Tongue (tissue), 2 donors: ENCODE results near the gene ZFYVE28. TPM values are rescaled to one million over a fixed set of nuclear protein-coding genes. Genes with fewer than 3 reads are reported as not detected.

Experiments
- DNase-seq: peaks from one replicate; pipeline ENCODE4 v3.0.0-alpha.2; 2015
- total RNA-seq: library from RNA; depleted of rRNA; stranded (reverse); fragments of >200 nt; gene quantifications from one replicate; pipeline ENCODE4 v1.2.3, GENCODE V29; 2014

Gene ZFYVE28
- total RNA-seq, 1 donor from 2014 or later, result 10.1 TPM

- no peak for DNase-seq
Measured at GRCh38 chr4:2411786-2412510, 6.5 kb downstream of the ZFYVE28 start.

DNA sequence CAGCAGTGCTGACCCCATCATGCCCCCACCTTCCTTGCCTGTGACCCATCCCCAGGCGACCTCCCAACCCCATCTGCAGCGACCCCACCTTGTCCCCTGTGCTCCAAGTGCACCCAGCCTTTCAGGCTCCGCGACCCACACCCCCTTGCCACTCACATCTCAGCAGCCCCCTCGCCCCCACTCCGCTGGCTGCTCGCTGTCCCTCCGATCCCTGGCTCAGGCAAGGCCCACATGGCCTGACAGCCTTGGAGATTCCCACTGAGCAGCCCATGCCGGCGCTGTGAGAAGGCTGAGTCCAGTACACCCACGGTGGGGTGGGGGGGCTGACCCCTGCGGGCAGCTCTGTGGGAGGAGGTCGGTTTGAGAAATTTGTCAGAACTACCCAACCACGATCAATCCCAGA is 9.1 kb downstream of the ZFYVE28 start:
- no peak for DNase-seq

DNA sequence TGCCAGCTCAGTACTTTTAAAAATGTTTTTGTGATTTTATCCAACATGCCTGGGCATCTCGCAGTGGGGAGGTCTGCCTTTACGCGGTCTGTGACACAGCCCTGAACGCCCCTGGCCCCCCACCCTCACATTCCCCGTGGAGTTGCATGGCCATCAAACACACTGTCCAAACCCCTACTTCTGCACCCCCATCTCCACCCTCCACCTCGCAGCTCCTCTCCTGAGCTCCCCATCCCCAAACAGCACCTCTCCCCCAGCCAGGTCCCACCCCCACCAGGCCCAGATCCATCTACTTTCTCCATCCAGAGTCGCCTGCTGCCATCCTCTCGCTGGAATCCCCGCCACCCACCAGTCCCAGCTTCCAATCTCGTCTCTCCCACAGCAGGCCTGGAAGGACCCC is 9.5 kb downstream of the ZFYVE28 start:
- DNase-seq, result no peak

GRCh38 chr4:2408401-2408958 is 10.0 kb downstream of the ZFYVE28 start:
- no peak for DNase-seq

DNA sequence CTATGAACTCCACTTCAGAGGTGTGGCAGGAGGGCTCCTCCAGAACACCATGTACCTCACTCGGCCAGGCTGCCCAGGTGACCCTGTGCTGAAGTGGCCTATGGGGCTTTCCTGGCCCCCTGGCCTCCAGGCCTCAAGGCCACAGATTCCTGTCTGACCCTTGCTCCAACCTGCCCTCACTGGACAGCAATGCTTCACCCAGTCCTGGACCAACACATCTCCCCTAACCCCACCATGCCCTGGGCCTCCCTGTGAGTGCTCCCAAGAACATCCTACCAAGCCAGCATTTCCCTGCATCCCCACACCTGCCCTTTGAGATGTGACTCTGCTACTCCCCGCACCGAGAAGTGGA is 10.5 kb downstream of the ZFYVE28 start:
- no peak for DNase-seq

DNA sequence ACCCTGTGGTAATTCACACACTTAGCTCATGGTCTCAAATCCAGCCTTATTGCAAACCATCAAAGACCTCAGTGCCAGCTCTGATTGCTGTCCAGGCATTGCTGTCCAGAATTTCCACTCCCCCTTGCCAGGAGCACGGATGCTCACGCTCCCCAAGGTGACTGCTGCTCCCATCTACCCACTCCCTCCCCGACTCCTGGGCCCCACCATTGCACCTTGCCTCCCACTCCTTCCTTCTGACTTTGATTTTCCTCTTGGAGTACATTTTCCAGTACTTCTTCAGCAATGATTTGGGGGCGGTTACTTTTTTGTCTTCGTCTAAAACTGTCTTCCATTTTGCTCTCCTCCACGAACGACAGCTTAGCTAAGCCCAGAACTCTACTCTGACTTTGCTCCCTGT is 11.5 kb downstream of the ZFYVE28 start:
- DNase-seq, result no peak

GRCh38 chr4:2406406-2406805 is 12.0 kb downstream of the ZFYVE28 start:
- no peak for DNase-seq

DNA sequence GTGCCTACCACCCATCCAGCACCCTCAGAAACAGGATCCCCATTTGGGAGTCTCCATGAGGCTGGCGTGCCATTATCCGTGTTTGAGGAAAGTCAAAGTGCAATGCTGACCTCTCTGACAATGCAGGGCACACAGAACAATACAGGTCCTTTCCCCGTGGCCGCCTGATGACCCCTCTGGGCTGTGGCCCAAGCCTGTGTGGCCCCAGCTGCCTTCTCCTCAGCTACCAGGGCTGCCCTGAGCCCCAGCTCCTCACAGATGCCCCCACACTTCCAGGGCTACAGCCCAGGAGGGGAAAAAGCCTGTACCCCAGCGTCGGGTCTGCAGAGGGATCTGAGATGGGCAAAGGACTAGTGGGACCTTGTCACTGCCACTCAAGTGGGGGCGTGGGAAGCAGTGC is 15.5 kb downstream of the ZFYVE28 start:
- no peak for DNase-seq

DNA sequence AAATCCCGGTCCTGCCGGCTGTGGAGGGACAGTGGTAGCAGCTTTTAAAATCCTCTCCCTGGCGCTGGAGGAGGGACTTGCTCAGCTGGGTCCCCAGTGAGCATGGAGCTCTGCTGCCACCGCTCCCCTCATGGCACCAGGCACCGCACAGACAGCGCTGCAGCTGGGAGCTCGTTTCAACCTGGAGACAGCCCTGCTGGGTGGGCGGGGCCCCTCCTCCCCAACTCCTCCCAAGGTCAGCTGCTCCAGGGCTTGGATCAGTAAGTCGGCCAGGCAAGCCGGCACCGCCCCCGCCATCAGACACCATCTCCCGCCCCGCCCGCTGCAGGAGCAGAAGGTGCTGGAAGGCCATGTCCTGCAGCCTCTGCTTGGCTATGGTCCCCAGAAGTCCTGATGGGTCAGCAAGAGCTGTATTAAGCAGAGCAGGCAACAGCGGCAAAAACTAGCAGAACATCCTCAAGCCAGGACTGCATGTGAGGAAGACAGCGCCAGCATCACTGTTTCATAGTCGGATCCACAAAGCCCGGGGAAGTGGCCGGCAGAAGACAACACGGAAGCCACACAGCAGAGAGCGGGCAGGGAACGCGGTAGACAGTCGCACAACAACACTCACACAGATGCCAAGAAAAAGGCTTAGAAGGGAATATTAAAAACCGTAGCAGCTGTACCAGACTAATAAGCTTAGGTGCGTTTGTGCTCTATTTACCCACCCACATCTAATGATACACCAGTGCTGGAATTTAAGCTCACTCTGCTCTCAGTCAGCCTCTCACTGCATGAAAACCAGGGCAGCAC is 16.2 kb downstream of the ZFYVE28 start:
- peak; percentile 91 for DNase-seq

DNA sequence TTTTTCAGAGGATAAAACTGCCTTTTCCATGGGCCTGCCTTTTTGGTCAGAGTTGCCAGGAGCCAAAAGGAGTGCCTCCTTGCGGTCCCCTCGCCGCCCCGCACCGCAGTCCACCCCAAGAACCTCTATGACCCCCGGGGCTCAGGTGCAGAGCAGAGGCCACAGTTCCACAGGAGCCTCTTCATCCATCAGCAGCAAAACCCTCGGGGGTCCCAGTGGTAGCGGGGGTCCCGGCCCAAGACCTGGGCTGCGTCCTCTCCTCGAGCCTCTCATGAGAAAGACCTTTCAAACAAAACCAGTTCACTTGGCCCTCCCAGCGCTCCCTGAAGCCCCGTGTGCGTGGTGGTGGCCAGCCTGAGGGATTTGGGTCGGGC is 16.8 kb downstream of the ZFYVE28 start:
- no peak for DNase-seq

DNA sequence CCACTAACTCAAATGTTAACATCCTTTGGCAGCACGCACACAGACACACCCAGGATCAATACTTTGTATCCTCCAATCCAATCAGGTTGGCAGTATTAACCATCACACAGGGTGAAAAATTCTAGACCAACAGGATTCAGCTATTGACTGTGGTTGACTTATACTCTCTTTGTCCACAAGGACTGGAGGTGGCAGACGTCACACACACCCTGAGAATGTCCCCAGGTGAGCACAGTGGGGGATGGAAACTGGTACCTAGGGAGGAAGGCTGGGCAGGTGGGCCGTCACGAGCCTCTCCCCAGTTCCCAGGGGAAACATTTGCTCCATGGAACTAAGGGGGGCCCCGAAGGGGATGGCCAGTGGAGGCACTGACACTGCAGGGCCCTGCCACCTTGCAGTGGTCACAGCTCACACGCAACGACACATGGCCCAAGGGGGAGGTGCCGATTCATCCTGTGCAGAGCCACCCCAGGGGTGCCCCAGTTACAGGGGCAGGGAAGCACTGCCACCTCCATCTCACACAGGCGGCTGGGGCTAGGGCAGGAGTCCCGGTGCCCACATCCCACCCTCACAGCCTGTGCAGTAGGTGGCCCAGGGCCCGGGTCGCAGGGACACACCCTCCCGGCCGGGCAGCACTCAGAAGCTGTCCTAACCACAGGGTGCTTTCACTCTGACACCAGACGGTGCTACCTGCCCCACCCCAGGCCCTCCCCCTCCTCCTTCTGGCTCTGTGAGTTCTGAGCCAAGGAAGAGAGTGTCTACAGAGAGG is 17.4 kb downstream of the ZFYVE28 start:
- no peak for DNase-seq

GRCh38 chr4:2399631-2400190 is 18.7 kb downstream of the ZFYVE28 start:
- DNase-seq, result no peak

- DNase-seq, result no peak
Measured at GRCh38 chr4:2399216-2399615, 19.2 kb downstream of the ZFYVE28 start.

DNA sequence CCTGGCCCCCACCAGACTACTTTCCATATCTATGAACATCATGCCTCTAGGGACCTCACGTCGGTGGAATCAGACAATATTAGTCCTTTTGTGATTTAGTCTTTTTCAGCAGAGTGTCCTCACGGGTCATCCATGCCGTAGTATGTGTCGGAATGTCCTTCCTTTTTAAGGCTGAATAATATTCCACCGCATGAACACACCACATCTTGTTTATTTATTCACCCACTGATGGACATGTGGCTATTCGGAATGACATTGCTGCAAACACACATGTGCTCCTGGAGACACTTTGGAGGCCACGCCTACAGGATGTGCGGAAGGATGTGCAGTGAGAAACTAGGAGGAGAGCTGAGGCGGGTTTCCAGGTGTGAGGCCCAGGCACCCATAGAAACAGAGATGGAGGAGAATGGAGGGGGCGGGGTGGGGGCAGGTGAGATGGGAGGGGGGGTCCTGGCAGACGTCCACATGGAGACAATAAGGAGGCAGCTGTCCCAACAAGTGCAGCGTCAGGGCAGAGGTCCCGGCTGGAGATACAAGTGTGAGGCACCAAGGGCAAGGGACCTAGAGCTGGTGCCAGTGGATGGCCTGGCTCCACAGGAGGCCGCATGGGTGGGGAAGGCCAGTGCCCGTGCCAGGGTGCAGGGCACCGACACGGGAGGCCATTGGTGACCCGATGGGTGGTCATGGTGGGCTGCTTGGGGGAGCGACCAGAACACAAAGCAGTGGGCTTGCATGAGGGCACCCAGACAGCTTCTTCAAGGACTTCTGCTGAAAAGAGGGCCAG is 20.7 kb downstream of the ZFYVE28 start:
- DNase-seq, result no peak

DNA sequence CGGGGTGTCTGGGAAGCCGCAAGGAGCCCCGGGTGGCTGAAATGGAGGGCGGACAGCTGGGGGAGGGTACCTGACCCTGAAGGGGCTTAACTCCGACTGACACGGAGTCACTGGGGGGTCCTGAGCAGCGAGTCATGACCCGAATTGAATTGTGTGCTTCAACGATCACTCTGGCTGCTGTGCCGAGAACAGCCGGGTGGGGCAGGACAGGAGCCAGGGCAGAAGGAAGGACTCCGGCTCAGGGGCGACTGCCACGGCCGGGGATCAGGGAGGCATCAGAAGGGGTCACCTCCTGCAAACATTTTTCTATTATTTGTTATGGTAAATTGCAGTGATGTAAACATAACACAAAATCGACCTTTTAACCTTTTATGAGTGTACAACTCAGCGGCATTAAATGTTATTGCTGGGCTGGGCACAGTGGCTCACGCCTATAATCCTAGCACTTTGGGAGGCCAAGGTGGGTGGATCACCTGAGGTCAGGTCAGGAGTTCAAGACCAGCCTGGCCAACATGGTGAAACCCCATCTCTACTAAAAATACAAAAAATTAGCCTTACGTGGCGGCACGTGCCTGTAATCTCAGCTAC is 21.6 kb downstream of the ZFYVE28 start:
- no peak for DNase-seq

DNA sequence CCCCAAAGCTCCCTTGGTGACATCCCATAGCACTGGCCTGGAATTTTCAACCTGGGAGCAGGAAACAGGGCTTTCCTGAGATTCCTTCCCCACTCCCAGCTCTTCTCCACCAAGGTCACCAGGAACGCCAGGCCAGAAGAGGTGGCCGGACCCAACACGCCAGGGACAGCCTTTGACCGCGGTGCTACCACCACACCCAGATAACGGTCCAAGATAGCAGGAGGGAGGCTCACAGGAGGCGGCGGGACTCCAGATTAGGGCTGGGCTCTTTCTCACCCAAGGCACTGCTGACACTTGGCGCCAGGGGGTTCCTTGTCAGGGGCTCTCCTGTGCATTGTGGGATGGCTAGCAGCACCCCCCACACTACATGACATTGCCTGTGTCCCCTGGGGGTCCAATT is 22.9 kb downstream of the ZFYVE28 start:
- DNase-seq, result no peak

DNA sequence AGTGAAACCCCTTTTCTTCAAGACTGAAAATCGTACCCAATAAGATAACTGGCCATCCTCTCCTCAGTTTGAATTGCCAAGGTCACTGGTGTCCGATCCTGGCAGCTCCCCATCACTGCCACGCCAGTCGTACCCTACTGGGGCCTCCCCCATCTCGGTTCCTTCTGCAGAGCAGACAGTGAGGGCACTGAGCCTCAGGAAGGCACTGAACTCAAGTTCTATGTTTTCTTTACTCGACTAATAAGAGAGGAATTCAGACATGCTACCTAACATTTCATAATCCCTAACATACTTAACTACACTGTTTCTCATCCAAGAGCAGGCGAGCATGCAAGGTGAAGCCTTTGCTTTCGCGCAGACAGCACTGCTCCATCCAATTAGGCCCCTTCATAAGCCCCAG is 23.4 kb downstream of the ZFYVE28 start:
- no peak for DNase-seq

- peak; percentile 67 for DNase-seq
Measured at GRCh38 chr4:2394528-2394927, 23.9 kb downstream of the ZFYVE28 start.

- peak; percentile 90 for DNase-seq
Measured at GRCh38 chr4:2393353-2394270, 24.8 kb downstream of the ZFYVE28 start.

DNA sequence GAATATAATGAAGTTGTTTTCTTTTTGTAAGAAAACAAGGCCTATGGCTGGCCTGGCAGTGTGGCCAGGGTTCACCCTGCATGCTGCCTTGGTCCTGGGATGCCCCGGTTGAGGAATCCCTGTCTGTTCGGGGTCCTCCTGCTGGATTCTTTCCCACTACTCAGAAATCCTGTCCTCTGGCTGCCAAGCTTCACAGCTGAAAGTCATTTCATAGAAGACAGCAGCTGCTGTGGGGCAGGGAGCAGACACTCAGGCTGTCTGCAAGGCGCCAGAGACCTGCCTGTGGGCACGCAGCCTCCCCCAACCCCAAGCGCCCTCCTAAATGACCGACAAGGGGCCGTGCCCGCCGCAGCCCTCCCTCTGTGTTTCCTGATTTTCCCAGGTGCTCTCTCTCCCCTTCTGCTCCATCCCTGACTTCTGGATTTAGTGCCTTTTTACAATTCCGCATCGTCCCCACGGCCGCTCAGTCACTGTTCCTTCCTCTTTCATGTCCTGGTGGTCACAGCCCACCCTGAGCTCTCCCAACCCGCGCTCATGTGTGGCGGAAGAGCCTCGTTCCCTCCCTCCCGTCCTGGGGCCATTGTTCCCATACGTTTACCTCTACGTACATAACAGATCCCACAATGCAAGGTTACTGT is 27.5 kb downstream of the ZFYVE28 start:
- DNase-seq, result peak; percentile 89
